ENCODE results near the gene LRRC61.

The LRRC61 gene

DNA sequence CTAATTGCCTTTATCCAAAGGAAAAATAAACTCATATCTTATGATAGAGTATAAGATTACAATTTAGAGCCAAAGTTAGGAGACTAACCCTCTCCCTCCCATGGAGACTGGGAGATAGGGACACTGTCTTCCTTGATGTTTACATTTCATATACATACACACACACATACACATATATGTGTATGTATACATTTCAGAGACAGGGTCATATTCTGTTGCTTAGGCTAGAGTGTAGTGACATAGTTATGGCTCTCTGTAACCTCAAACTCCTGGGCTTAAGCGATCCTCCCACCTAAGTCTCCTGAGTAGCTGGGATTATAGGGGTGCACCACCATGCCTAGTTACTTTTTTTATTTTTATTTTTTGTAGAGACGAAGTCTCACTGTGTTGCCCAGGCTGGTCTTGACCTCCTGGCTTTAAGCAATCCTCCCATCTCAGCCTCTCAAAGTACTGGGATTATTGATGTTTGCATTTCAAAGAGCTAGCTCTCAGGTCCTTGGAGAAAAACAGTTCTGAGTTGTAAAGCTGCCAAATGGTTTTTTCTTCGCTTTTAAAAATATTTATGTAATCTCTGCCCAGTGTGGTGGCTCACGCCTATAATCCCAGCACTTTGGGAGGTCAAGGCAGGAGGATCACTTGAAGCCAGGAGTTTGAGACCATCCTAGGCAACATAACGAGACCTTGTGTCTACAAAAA, 37.4 kb downstream of the LRRC61 start:
- Histone ChIP-seq H3K27me3 (replicated peaks; ENCODE audit: control insufficient read depth, insufficient read depth, low read length, poor library complexity, severe bottlenecking) (no peaks in the 10 kb centered on the region), H3K9me3 (ENCODE audit: control insufficient read depth, low read length) (no peaks in the 10 kb centered on the region), H3K36me3 (ENCODE audit: control insufficient read depth, insufficient read depth, low read length) (no peaks in the 10 kb centered on the region), H3K27ac (ENCODE audit: insufficient read depth, low read length, poor library complexity, severe bottlenecking) (no peak overlapping the region), H3K4me3 (ENCODE audit: insufficient read depth, low read depth, low read length, poor library complexity, severe bottlenecking) (no peak overlapping the region), H3K4me1 (ENCODE audit: control insufficient read depth, insufficient read depth, low read length, poor library complexity, severe bottlenecking) (peaks cover 16% of the 10 kb centered on the region)
- DNase-seq: no peak

DNA sequence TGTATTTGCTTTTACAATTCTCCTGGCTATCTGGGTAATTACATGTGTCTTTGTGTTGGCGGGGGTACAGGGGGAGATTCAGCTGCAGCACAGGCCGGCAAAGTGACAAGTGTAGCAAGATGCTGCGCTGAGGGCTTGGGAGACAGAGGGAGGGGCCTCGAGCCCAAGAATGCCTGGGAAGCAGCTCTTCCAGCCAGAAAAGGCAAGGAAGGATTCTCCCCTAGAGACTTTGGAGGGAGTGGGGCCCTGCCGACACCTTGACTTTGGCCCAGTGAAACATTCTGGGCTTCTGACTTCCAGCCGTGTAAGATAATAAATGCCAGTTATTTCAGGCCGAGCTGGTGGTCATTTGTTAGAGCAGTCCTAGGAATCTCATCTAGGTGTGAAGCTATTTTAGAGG, 38.2 kb downstream of the LRRC61 start:
- DNase-seq: no peak

DNA sequence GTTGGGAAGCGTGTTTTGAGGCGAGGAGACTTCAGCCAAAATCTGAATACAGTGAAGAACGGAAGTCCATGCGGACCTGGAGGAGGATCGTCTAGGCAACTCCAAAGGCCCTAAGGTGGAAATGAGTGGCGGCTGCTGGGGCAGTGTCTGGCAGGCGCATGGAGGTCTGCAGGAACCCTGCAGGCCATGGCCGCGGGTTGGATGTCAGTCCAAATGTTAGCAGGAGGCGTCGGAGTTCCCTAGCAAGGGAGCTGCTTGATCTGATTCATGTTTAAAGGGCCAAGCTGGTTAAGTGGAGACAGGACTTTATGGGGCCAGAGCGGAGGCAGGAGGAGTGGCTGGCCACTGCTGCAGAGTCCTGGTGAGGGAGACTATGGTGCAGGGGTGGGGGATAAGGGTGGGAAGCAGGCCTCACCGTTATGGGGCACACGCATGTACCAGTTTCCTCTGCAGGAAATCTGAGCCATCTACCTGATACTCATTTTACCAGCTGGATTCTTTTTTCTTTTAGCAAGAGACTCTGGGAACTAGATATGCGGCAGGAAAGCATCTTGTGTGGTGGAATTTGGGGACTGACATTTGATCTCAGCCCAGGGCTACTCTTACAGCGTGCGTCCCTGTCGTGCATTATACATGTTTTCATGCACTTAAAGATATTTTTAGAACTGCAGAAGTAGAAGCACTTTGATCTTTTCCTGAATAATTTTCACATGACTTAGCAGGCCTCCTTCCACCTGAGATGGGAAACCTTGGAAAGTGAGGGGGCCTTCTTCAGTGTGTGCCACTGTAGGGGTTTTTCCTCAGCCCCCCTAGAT, 38.9 kb downstream of the LRRC61 start:
- Histone ChIP-seq H3K27me3 (replicated peaks; ENCODE audit: control insufficient read depth, insufficient read depth, low read length, poor library complexity, severe bottlenecking) (no peaks in the 10 kb centered on the region), H3K4me3 (ENCODE audit: insufficient read depth, low read depth, low read length, poor library complexity, severe bottlenecking) (no peak overlapping the region), H3K36me3 (ENCODE audit: control insufficient read depth, insufficient read depth, low read length) (no peaks in the 10 kb centered on the region), H3K9me3 (ENCODE audit: control insufficient read depth, low read length) (no peaks in the 10 kb centered on the region), H3K4me1 (ENCODE audit: control insufficient read depth, insufficient read depth, low read length, poor library complexity, severe bottlenecking) (peaks cover 9% of the 10 kb centered on the region), H3K27ac (ENCODE audit: insufficient read depth, low read length, poor library complexity, severe bottlenecking) (no peak overlapping the region)
- no peak for DNase-seq

More for the DNA sequence above, 38.2 kb downstream of the LRRC61 start:
- Histone ChIP-seq H3K27me3 (replicated peaks; ENCODE audit: control insufficient read depth, insufficient read depth, low read length, poor library complexity, severe bottlenecking) (no peaks in the 10 kb centered on the region), H3K4me3 (ENCODE audit: insufficient read depth, low read depth, low read length, poor library complexity, severe bottlenecking) (no peak overlapping the region), H3K27ac (ENCODE audit: insufficient read depth, low read length, poor library complexity, severe bottlenecking) (no peak overlapping the region), H3K4me1 (ENCODE audit: control insufficient read depth, insufficient read depth, low read length, poor library complexity, severe bottlenecking) (peaks cover 14% of the 10 kb centered on the region), H3K36me3 (ENCODE audit: control insufficient read depth, insufficient read depth, low read length) (no peaks in the 10 kb centered on the region), H3K9me3 (ENCODE audit: control insufficient read depth, low read length) (no peaks in the 10 kb centered on the region)

DNA sequence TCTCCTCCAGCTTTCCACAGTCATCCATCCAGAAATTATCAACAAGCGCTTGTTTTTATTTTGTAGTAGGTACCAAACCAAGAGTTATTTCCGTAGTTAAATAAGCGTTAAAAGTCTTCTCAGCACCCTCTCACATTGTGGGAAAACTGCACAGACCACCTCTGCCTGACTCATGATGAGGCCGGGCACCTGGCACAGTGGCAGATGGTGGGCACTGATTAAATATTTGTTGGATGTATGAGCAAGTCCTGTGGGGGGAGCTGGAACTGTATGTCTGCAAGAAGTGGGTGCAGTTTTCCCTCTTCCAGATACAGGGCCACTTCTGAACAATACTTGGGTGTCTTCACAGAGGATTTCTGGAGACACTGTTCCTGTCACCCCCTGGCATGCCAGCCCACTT, 40.2 kb downstream of the LRRC61 start:
- H3K9me3 ChIP-seq (ENCODE audit: control insufficient read depth, low read length): no peaks in the 10 kb centered on the region
- no peak overlapping the region for H3K4me3 ChIP-seq (ENCODE audit: insufficient read depth, low read depth, low read length, poor library complexity, severe bottlenecking)
- H3K27me3 ChIP-seq (replicated peaks; ENCODE audit: control insufficient read depth, insufficient read depth, low read length, poor library complexity, severe bottlenecking): no peaks in the 10 kb centered on the region
- no peak overlapping the region for H3K27ac ChIP-seq (ENCODE audit: insufficient read depth, low read length, poor library complexity, severe bottlenecking)
- peaks cover 8% of the 10 kb centered on the region for H3K4me1 ChIP-seq (ENCODE audit: control insufficient read depth, insufficient read depth, low read length, poor library complexity, severe bottlenecking)
- no peak for DNase-seq
- no peaks in the 10 kb centered on the region for H3K36me3 ChIP-seq (ENCODE audit: control insufficient read depth, insufficient read depth, low read length)

DNA sequence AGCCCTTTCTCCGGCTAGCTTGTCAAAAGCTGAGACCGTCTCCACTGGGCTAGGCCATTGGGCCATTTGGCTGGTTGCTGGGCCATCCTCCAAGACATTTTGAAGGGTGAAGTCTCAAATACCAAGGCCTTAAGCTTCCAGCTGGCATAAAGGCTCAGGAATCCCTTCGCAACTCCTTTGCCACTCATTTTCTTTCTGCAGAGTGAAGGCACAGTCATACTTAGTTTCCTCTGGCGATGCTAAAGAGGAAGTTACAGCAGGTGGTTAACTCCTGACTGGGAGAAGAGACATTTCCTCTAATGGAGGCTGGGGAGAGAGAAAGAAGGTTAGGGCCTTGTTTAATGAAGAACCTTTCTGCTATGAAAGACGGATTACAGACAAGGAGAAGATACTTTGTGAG, 40.7 kb downstream of the LRRC61 start:
- no peak overlapping the region for H3K4me3 ChIP-seq (ENCODE audit: insufficient read depth, low read depth, low read length, poor library complexity, severe bottlenecking)
- H3K36me3 ChIP-seq (ENCODE audit: control insufficient read depth, insufficient read depth, low read length): no peaks in the 10 kb centered on the region
- no peak overlapping the region for H3K27ac ChIP-seq (ENCODE audit: insufficient read depth, low read length, poor library complexity, severe bottlenecking)
- H3K4me1 ChIP-seq (ENCODE audit: control insufficient read depth, insufficient read depth, low read length, poor library complexity, severe bottlenecking): peaks cover 8% of the 10 kb centered on the region
- no peaks in the 10 kb centered on the region for H3K27me3 ChIP-seq (replicated peaks; ENCODE audit: control insufficient read depth, insufficient read depth, low read length, poor library complexity, severe bottlenecking)
- no peak for DNase-seq
- no peaks in the 10 kb centered on the region for H3K9me3 ChIP-seq (ENCODE audit: control insufficient read depth, low read length)

DNA sequence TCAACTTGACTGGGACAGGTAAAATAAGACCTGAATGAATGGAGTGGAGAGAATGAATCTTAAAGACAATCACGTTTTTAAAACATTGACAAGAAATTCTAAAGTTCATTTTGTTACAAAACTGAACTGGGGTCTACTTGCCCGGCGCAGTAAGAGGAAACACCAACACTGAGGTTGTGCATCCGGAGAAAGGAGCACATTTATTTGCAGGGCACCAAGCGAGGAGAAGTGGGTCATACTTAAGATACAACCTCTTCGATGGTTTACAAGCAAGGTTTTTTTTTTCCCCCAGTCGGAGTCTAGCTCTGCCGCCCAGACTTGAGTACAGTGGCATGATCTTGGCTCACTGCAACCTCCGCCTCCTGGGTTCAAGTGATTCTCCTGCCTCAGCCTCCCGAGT, 42.0 kb downstream of the LRRC61 start:
- H3K27ac ChIP-seq (ENCODE audit: insufficient read depth, low read length, poor library complexity, severe bottlenecking): no peak overlapping the region
- H3K27me3 ChIP-seq (replicated peaks; ENCODE audit: control insufficient read depth, insufficient read depth, low read length, poor library complexity, severe bottlenecking): no peaks in the 10 kb centered on the region
- no peak overlapping the region for H3K4me3 ChIP-seq (ENCODE audit: insufficient read depth, low read depth, low read length, poor library complexity, severe bottlenecking)
- H3K9me3 ChIP-seq (ENCODE audit: control insufficient read depth, low read length): no peaks in the 10 kb centered on the region
- H3K4me1 ChIP-seq (ENCODE audit: control insufficient read depth, insufficient read depth, low read length, poor library complexity, severe bottlenecking): peaks cover 17% of the 10 kb centered on the region
- H3K36me3 ChIP-seq (ENCODE audit: control insufficient read depth, insufficient read depth, low read length): no peaks in the 10 kb centered on the region
- no peak for DNase-seq

DNA sequence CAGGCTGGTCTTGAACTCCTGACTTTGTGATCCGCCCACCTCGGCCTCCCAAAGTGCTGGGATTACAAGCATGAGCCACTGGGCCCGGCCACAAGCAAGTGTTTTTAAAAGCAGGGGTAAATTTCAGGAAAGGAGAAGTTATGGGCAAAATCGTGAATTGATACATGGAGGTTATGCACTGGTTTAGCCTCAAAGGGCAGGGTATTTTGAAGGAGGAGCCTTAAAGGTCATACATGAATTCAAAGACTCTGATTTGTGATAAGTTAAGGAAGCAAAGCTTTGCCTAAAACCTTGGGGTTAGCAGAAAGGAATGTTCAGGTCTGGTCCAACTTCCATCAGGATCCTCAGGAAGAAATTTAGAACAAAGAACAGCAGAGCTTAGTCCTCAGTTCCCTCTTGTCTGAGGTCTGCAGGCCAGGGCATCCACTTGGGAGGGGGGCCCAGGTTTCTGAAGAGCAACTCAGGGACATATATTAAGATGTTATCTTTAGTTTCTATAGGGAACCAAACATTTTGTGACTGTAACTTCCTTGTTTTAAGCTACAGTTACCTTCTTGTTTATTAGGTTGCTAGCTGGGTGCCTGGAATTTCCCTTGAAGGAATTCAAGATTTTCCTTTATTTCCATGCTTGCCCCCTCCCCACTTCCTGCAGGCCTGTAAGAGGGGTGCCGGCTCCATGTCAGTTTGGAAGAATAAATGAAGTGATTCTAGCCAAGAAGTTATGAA, 42.7 kb downstream of the LRRC61 start:
- no peak for DNase-seq
- Histone ChIP-seq H3K36me3 (ENCODE audit: control insufficient read depth, insufficient read depth, low read length) (no peaks in the 10 kb centered on the region), H3K27me3 (replicated peaks; ENCODE audit: control insufficient read depth, insufficient read depth, low read length, poor library complexity, severe bottlenecking) (no peaks in the 10 kb centered on the region), H3K4me1 (ENCODE audit: control insufficient read depth, insufficient read depth, low read length, poor library complexity, severe bottlenecking) (peaks cover 20% of the 10 kb centered on the region), H3K27ac (ENCODE audit: insufficient read depth, low read length, poor library complexity, severe bottlenecking) (no peak overlapping the region), H3K4me3 (ENCODE audit: insufficient read depth, low read depth, low read length, poor library complexity, severe bottlenecking) (no peak overlapping the region), H3K9me3 (ENCODE audit: control insufficient read depth, low read length) (no peaks in the 10 kb centered on the region)

DNA sequence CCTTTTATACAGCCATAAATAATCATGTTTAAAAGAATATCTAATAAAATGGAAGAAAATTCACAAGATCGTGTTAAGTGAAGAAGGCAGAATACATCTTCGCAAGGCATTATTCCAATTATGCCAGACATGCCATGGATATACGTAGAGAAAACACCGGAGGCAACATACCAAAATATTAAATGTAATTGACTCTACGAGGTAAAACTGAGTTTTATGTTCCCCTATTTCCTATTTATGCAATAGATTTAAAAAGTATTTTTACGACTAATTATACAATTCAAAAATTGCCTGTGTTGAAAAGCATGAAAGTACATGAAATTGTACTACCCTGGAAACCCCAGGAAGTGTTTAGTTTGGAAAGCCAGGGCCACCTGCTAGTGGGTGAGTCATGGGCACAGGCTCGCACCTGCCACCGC, 44.5 kb downstream of the LRRC61 start:
- H3K27ac ChIP-seq (ENCODE audit: insufficient read depth, low read length, poor library complexity, severe bottlenecking): no peak overlapping the region
- peak overlapping the region; percentile 92 for H3K4me3 ChIP-seq (ENCODE audit: insufficient read depth, low read depth, low read length, poor library complexity, severe bottlenecking)
- DNase-seq: no peak
- no peaks in the 10 kb centered on the region for H3K27me3 ChIP-seq (replicated peaks; ENCODE audit: control insufficient read depth, insufficient read depth, low read length, poor library complexity, severe bottlenecking)
- no peaks in the 10 kb centered on the region for H3K9me3 ChIP-seq (ENCODE audit: control insufficient read depth, low read length)
- peaks cover 8% of the 10 kb centered on the region for H3K36me3 ChIP-seq (ENCODE audit: control insufficient read depth, insufficient read depth, low read length)
- peaks cover 20% of the 10 kb centered on the region for H3K4me1 ChIP-seq (ENCODE audit: control insufficient read depth, insufficient read depth, low read length, poor library complexity, severe bottlenecking)

DNA sequence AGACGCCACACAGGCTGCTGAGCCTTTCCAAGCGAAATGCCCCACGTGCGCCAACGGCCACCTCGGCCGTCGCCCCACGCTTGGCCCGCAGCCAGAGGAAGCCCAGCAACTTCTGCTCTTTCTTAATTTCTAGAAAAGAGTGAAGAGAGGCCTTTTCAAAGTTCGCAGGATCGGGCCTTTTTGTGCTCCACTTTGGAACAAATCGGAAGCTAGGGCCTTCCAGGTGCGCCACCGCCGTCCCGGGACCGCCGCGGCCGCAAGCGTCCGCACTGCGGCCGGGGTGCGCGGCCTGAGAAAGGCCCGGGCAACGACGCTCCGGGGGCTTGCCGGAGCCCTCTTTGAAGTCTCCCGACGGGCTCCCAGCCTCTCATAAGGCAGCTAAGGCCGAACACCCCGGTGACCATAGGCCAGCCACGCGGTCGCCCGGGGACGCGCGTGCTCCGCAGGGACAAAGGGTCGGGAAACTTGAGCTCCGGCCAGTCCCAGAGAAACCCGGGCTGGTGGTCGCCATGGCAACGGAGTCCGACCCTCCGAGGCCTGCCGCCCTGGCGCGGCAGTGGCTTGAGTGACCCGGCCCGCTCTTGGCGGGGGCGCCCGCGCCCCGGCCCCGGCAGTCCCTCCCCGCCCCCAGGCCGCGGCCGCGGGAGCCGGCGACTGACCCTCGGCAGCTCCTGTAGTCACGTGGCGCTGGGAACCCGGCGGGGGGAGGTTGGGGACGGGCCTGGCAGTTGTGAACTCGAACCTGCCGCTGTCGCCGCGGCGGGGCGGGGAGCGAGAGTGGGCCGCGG, 45.1 kb downstream of the LRRC61 start, which contains the start of gene REPIN1:
TSS of gene REPIN1 (plus strand) at position 727 of the 788 bp plus-strand sequence. CDS start 890 bp downstream, outside the sequence.
- Histone ChIP-seq H3K4me1 (ENCODE audit: control insufficient read depth, insufficient read depth, low read length, poor library complexity, severe bottlenecking) (peaks cover 20% of the 10 kb centered on the region), H3K27ac (ENCODE audit: insufficient read depth, low read length, poor library complexity, severe bottlenecking) (peak within 1 kb of the TSS; percentile 79), H3K9me3 (ENCODE audit: control insufficient read depth, low read length) (no peaks in the 10 kb centered on the region), H3K36me3 (ENCODE audit: control insufficient read depth, insufficient read depth, low read length) (peaks cover 9% of the 10 kb centered on the region), H3K27me3 (replicated peaks; ENCODE audit: control insufficient read depth, insufficient read depth, low read length, poor library complexity, severe bottlenecking) (no peaks in the 10 kb centered on the region), H3K4me3 (ENCODE audit: insufficient read depth, low read depth, low read length, poor library complexity, severe bottlenecking) (peak within 1 kb of the TSS; percentile 92)
- DNase-seq: peak; percentile 66 to 84 (median 80)

All from effector memory CD4-positive, alpha-beta T cell (primary cell).